Vagina (tissue), 2 donors: Measurements from ENCODE around the gene CSNK2B.

Source experiments
- CTCF ChIP-seq, 3 experiments: fragments of 450-650 bp in 2 of 3; fragments of 200-600 bp in 1 of 3; sonication (generic) in 1 of 3; IDR thresholded peaks; one replicate each; pipeline ENCODE4 v1.5.1; 2017 to 2019; ENCODE audit warnings: antibody characterized with exemption in 3 of 3, mild to moderate bottlenecking in 2 of 3, moderate library complexity in 2 of 3
- POLR2A ChIP-seq, 2 donors: fragments of 450-650 bp; IDR thresholded peaks; one replicate each; pipeline ENCODE4 v1.6.1; 2017; ENCODE audit warnings: antibody characterized with exemption in 2 of 2, mild to moderate bottlenecking in 2 of 2, moderate library complexity in 2 of 2

DNA sequence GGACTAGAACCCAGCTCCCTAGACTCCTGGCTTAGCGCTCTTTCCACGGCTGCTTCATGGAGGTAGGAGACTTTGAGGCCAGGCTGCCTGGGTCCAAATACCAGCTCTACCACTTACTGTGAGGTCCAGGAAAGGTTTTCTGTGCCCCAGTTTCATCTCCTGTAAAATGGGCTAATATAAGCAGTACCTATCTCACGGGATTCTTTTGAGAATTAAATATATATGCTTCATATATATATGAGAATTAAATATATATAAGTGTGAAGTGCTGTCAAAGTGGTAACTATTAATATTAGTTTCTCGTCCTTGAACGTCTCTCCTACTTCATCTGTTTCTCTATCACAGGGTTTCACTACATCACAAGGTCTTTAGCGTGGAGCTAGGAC is 25.2 kb downstream of the CSNK2B start:
- TF ChIP-seq CTCF (IDR thresholded peaks at IDR 0.05) (no peak), POLR2A (IDR thresholded peaks at IDR 0.05) (no peak)
